ENCODE results near the gene FNIP2.
A peak's percentile ranks its signal among the peaks of the same experiment; 100 is the strongest.
"Not testable (repeated sequence)": the region's sequence is repeated elsewhere in the genome, so short reads cannot be mapped to it uniquely, and the experiment has no call there.

The FNIP2 gene

GRCh38 chr4:158789853-158790252 lies 21.0 kb downstream of the FNIP2 start:
- Mint-ChIP-seq H3K27ac (no peak overlapping the region), H3K4me3 (no peak overlapping the region), H3K27me3 (peaks cover 51 to 67% of the 10 kb centered on the region in 2 donors), H3K4me1 (peaks cover 4 to 20% of the 10 kb centered on the region in 2 donors), H3K9me3 (no peaks in the 10 kb centered on the region), H3K36me3 (no peaks in the 10 kb centered on the region)
- DNase-seq: no peak
- ATAC-seq (replicated peaks): no peak

- no peaks in the 10 kb centered on the region for H3K9me3 Mint-ChIP-seq
- no peak overlapping the region for H3K27ac Mint-ChIP-seq
- peaks cover 3 to 12% of the 10 kb centered on the region in 2 donors for H3K4me1 Mint-ChIP-seq
- DNase-seq (no peak), ATAC-seq (replicated peaks) (no peak)
- H3K36me3 Mint-ChIP-seq: no peaks in the 10 kb centered on the region
- H3K27me3 Mint-ChIP-seq: peaks cover 51 to 67% of the 10 kb centered on the region in 2 donors
- no peak overlapping the region for H3K4me3 Mint-ChIP-seq
These were observed 24.2 kb downstream of the FNIP2 start for GRCh38 chr4:158793021-158793420.

GRCh38 chr4:158793430-158793829 lies 24.6 kb downstream of the FNIP2 start:
- H3K27me3 Mint-ChIP-seq: peaks cover 51 to 67% of the 10 kb centered on the region in 2 donors
- DNase-seq, H3K9me3 Mint-ChIP-seq, H3K4me3 Mint-ChIP-seq, H3K36me3 Mint-ChIP-seq, H3K27ac Mint-ChIP-seq: not testable (repeated sequence)
- ATAC-seq (replicated peaks): peak in 1 of 2 donors; percentile 59
- peaks cover 1 to 12% of the 10 kb centered on the region in 2 donors for H3K4me1 Mint-ChIP-seq

- no peaks in the 10 kb centered on the region for H3K9me3 Mint-ChIP-seq
- H3K4me1 Mint-ChIP-seq: peaks cover 1 to 12% of the 10 kb centered on the region in 2 donors
- DNase-seq (no peak), ATAC-seq (replicated peaks) (no peak)
- no peak overlapping the region for H3K27ac Mint-ChIP-seq
- H3K4me3 Mint-ChIP-seq: no peak overlapping the region
- no peaks in the 10 kb centered on the region for H3K36me3 Mint-ChIP-seq
- peaks cover 57 to 79% of the 10 kb centered on the region in 2 donors for H3K27me3 Mint-ChIP-seq
These were observed 27.7 kb downstream of the FNIP2 start for GRCh38 chr4:158796370-158797140.

- peaks cover 1 to 6% of the 10 kb centered on the region in 2 donors for H3K4me1 Mint-ChIP-seq
- H3K27ac Mint-ChIP-seq: no peak overlapping the region
- no peak for DNase-seq
- peaks cover 53 to 79% of the 10 kb centered on the region in 2 donors for H3K27me3 Mint-ChIP-seq
- H3K9me3 Mint-ChIP-seq: no peaks in the 10 kb centered on the region
- no peak for ATAC-seq (replicated peaks)
- H3K36me3 Mint-ChIP-seq: no peaks in the 10 kb centered on the region
- H3K4me3 Mint-ChIP-seq: no peak overlapping the region
These were observed 29.2 kb downstream of the FNIP2 start for GRCh38 chr4:158798062-158798461.

- H3K27me3 Mint-ChIP-seq: peaks cover 59 to 82% of the 10 kb centered on the region in 2 donors
- no peaks in the 10 kb centered on the region for H3K4me1 Mint-ChIP-seq
- H3K9me3 Mint-ChIP-seq: no peaks in the 10 kb centered on the region
- ATAC-seq (replicated peaks): no peak
- DNase-seq: no peak
- no peak overlapping the region for H3K27ac Mint-ChIP-seq
- no peak overlapping the region for H3K4me3 Mint-ChIP-seq
- no peaks in the 10 kb centered on the region for H3K36me3 Mint-ChIP-seq
These were observed 30.4 kb downstream of the FNIP2 start for GRCh38 chr4:158799013-158799770.

GRCh38 chr4:158799856-158800255 lies 31.0 kb downstream of the FNIP2 start:
- Mint-ChIP-seq H3K27ac (no peak overlapping the region), H3K9me3 (no peaks in the 10 kb centered on the region), H3K4me3 (no peak overlapping the region), H3K27me3 (peaks cover 62 to 86% of the 10 kb centered on the region in 2 donors), H3K4me1 (no peaks in the 10 kb centered on the region), H3K36me3 (no peaks in the 10 kb centered on the region)
- ATAC-seq (replicated peaks): no peak
- DNase-seq: no peak

- no peaks in the 10 kb centered on the region for H3K9me3 Mint-ChIP-seq
- H3K27me3 Mint-ChIP-seq: peaks cover 70 to 91% of the 10 kb centered on the region in 2 donors
- no peaks in the 10 kb centered on the region for H3K4me1 Mint-ChIP-seq
- DNase-seq (no peak), ATAC-seq (replicated peaks) (no peak)
- no peak overlapping the region for H3K27ac Mint-ChIP-seq
- no peaks in the 10 kb centered on the region for H3K36me3 Mint-ChIP-seq
- H3K4me3 Mint-ChIP-seq: no peak overlapping the region
These were observed 32.2 kb downstream of the FNIP2 start for GRCh38 chr4:158801066-158801465.

- H3K4me1 Mint-ChIP-seq: no peaks in the 10 kb centered on the region
- H3K27me3 Mint-ChIP-seq: peaks cover 70 to 91% of the 10 kb centered on the region in 2 donors
- no peak for DNase-seq
- H3K9me3 Mint-ChIP-seq: no peaks in the 10 kb centered on the region
- H3K36me3 Mint-ChIP-seq: no peaks in the 10 kb centered on the region
- ATAC-seq (replicated peaks): no peak
- no peak overlapping the region for H3K27ac Mint-ChIP-seq
- H3K4me3 Mint-ChIP-seq: no peak overlapping the region
These were observed 32.9 kb downstream of the FNIP2 start for GRCh38 chr4:158801677-158802076.

GRCh38 chr4:158802914-158803313 lies 34.1 kb downstream of the FNIP2 start:
- H3K27me3 Mint-ChIP-seq: peaks cover 65 to 86% of the 10 kb centered on the region in 2 donors
- H3K4me1 Mint-ChIP-seq: peaks cover 0 to 6% of the 10 kb centered on the region in 2 donors
- ATAC-seq (replicated peaks) (no peak), DNase-seq (no peak)
- H3K36me3 Mint-ChIP-seq: no peaks in the 10 kb centered on the region
- H3K9me3 Mint-ChIP-seq: no peaks in the 10 kb centered on the region
- no peak overlapping the region for H3K27ac Mint-ChIP-seq
- H3K4me3 Mint-ChIP-seq: no peak overlapping the region

GRCh38 chr4:158805635-158806471 lies 37.0 kb downstream of the FNIP2 start:
- Mint-ChIP-seq H3K27me3 (peaks cover 55 to 68% of the 10 kb centered on the region in 2 donors), H3K4me3 (no peak overlapping the region), H3K36me3 (peaks cover 0 to 5% of the 10 kb centered on the region in 2 donors), H3K9me3 (no peaks in the 10 kb centered on the region), H3K27ac (no peak overlapping the region), H3K4me1 (peaks cover 25 to 35% of the 10 kb centered on the region in 2 donors)
- no peak for ATAC-seq (replicated peaks)
- DNase-seq: no peak

- Mint-ChIP-seq H3K4me3 (peak overlapping the region in 1 of 2 donors; percentile 33), H3K27me3 (peaks cover 48 to 62% of the 10 kb centered on the region in 2 donors), H3K27ac (no peak overlapping the region), H3K4me1 (peaks cover 29 to 47% of the 10 kb centered on the region in 2 donors), H3K36me3 (peaks cover 0 to 8% of the 10 kb centered on the region in 2 donors), H3K9me3 (peaks cover 0 to 4% of the 10 kb centered on the region in 2 donors)
- ATAC-seq (replicated peaks) (no peak), DNase-seq (no peak)
These were observed 38.9 kb downstream of the FNIP2 start for GRCh38 chr4:158807691-158808090.

GRCh38 chr4:158808399-158808798 lies 39.6 kb downstream of the FNIP2 start:
- peaks cover 0 to 4% of the 10 kb centered on the region in 2 donors for H3K9me3 Mint-ChIP-seq
- ATAC-seq (replicated peaks) (peak; percentile 15 to 24), DNase-seq (no peak)
- peaks cover 0 to 8% of the 10 kb centered on the region in 2 donors for H3K36me3 Mint-ChIP-seq
- H3K4me1 Mint-ChIP-seq: peaks cover 32 to 47% of the 10 kb centered on the region in 2 donors
- H3K27ac Mint-ChIP-seq: no peak overlapping the region
- H3K27me3 Mint-ChIP-seq: peaks cover 55 to 62% of the 10 kb centered on the region in 2 donors
- H3K4me3 Mint-ChIP-seq: peak overlapping the region; percentile 37 to 50

GRCh38 chr4:158809208-158809607 lies 40.4 kb downstream of the FNIP2 start:
- ATAC-seq (replicated peaks): not testable (repeated sequence)

More at GRCh38 chr4:158809208-158809607, 40.4 kb downstream of the FNIP2 start:
- not testable (repeated sequence) for DNase-seq, H3K36me3 Mint-ChIP-seq, H3K9me3 Mint-ChIP-seq, H3K4me3 Mint-ChIP-seq
- H3K4me1 Mint-ChIP-seq: peaks cover 32 to 55% of the 10 kb centered on the region in 2 donors
- peaks cover 57 to 62% of the 10 kb centered on the region in 2 donors for H3K27me3 Mint-ChIP-seq
- H3K27ac Mint-ChIP-seq: peak overlapping the region; percentile 94
